ENCODE results near the gene ABI1.

The ABI1 gene

GRCh38 chr10:26739071-26739631, 121.6 kb downstream of the ABI1 start:
- no peak overlapping the region for H3K4me3 Mint-ChIP-seq
- H3K4me1 Mint-ChIP-seq, result no peaks in the 10 kb centered on the region
- no peak overlapping the region for H3K27ac Mint-ChIP-seq
- no peaks in the 10 kb centered on the region for H3K27me3 Mint-ChIP-seq (ENCODE audit: low read depth)
- H3K9me3 Mint-ChIP-seq, result no peaks in the 10 kb centered on the region
- peaks cover 60% of the 10 kb centered on the region for H3K36me3 Mint-ChIP-seq (ENCODE audit: low read depth)
- TF ChIP-seq CTCF (IDR thresholded peaks at IDR 0.05; ENCODE audit: unreplicated experiment in 3 of 3), result no peak

- no peaks in the 10 kb centered on the region for H3K4me1 Mint-ChIP-seq
- no peaks in the 10 kb centered on the region for H3K9me3 Mint-ChIP-seq
- peaks cover 55% of the 10 kb centered on the region for H3K36me3 Mint-ChIP-seq (ENCODE audit: low read depth)
- TF ChIP-seq CTCF (IDR thresholded peaks at IDR 0.05; ENCODE audit: unreplicated experiment in 3 of 3), result no peak
- no peak overlapping the region for H3K27ac Mint-ChIP-seq
- H3K27me3 Mint-ChIP-seq (ENCODE audit: low read depth), result no peaks in the 10 kb centered on the region
- no peak overlapping the region for H3K4me3 Mint-ChIP-seq
These were observed 122.4 kb downstream of the ABI1 start for GRCh38 chr10:26738301-26738911.

- no peak overlapping the region for H3K27ac Mint-ChIP-seq
- no peaks in the 10 kb centered on the region for H3K27me3 Mint-ChIP-seq (ENCODE audit: low read depth)
- no peak overlapping the region for H3K4me3 Mint-ChIP-seq
- H3K36me3 Mint-ChIP-seq (ENCODE audit: low read depth), result peaks cover 51% of the 10 kb centered on the region
- no peaks in the 10 kb centered on the region for H3K9me3 Mint-ChIP-seq
- no peak for TF ChIP-seq CTCF (IDR thresholded peaks at IDR 0.05; ENCODE audit: unreplicated experiment in 3 of 3)
- H3K4me1 Mint-ChIP-seq, result no peaks in the 10 kb centered on the region
These were observed 123.0 kb downstream of the ABI1 start for GRCh38 chr10:26737730-26738129.

GRCh38 chr10:26735435-26735834, 125.3 kb downstream of the ABI1 start:
- H3K9me3 Mint-ChIP-seq, result no peaks in the 10 kb centered on the region
- no peak overlapping the region for H3K4me3 Mint-ChIP-seq
- no peaks in the 10 kb centered on the region for H3K4me1 Mint-ChIP-seq
- no peak for TF ChIP-seq CTCF (IDR thresholded peaks at IDR 0.05; ENCODE audit: unreplicated experiment in 3 of 3)
- H3K27ac Mint-ChIP-seq, result peak overlapping the region in 1 of 3 experiments; percentile 48
- H3K27me3 Mint-ChIP-seq (ENCODE audit: low read depth), result no peaks in the 10 kb centered on the region
- peaks cover 42% of the 10 kb centered on the region for H3K36me3 Mint-ChIP-seq (ENCODE audit: low read depth)

- Mint-ChIP-seq H3K27ac (peak overlapping the region; percentile 43 to 93 (median 76)), H3K9me3 (no peaks in the 10 kb centered on the region), H3K4me1 (no peaks in the 10 kb centered on the region), H3K27me3 (ENCODE audit: low read depth) (no peaks in the 10 kb centered on the region), H3K4me3 (no peak overlapping the region), H3K36me3 (ENCODE audit: low read depth) (peaks cover 42% of the 10 kb centered on the region)
- TF ChIP-seq CTCF (IDR thresholded peaks at IDR 0.05; ENCODE audit: unreplicated experiment in 3 of 3), result no peak
These were observed 126.8 kb downstream of the ABI1 start for GRCh38 chr10:26733750-26734568.
